WTC11 (cell line): ENCODE data around the gene MORN4.

ENCODE experiments used
- CREB1 ChIP-seq: sonication (generic); formaldehyde crosslinking; IDR thresholded peaks from 2 replicates; pipeline ENCODE4 v1.8.0; 2023; ENCODE audit warnings: mild to moderate bottlenecking, missing genetic modification reagents
- CREM ChIP-seq: sonication (generic); formaldehyde crosslinking; IDR thresholded peaks from 2 replicates; pipeline ENCODE4 v1.8.1; 2022; ENCODE audit warnings: mild to moderate bottlenecking, missing genetic modification reagents, moderate library complexity

GRCh38 chr10:97584798-97585438 lies 48.4 kb downstream of the MORN4 start:
- TF ChIP-seq CREB1 (CRISPR knock-in tag): no peak
- TF ChIP-seq CREM: no peak
